Measurements from ENCODE around the gene MAB21L4.

MAB21L4 gene

GRCh38 chr2:240884745-240885144, 11.2 kb downstream of the MAB21L4 start:
- no peak for DNase-seq

- DNase-seq: no peak
Measured at GRCh38 chr2:240884221-240884620, 11.7 kb downstream of the MAB21L4 start.

GRCh38 chr2:240881913-240882312, 14.0 kb downstream of the MAB21L4 start:
- DNase-seq: no peak

GRCh38 chr2:240879105-240879504, 16.9 kb downstream of the MAB21L4 start:
- DNase-seq: no peak

- DNase-seq: no peak
Measured at GRCh38 chr2:240878341-240878936, 17.5 kb downstream of the MAB21L4 start.

GRCh38 chr2:240877460-240878340, 18.3 kb downstream of the MAB21L4 start:
- DNase-seq: no peak

- no peak for DNase-seq
Measured at GRCh38 chr2:240876475-240877251, 19.3 kb downstream of the MAB21L4 start.

- no peak for DNase-seq
Measured at GRCh38 chr2:240876035-240876474, 19.9 kb downstream of the MAB21L4 start.

- no peak for DNase-seq
Measured at GRCh38 chr2:240875228-240876034, 20.5 kb downstream of the MAB21L4 start.

GRCh38 chr2:240874715-240875227, 21.2 kb downstream of the MAB21L4 start:
- DNase-seq: no peak

GRCh38 chr2:240873805-240874714, 21.9 kb downstream of the MAB21L4 start:
- no peak for DNase-seq

GRCh38 chr2:240873098-240873788, 22.7 kb downstream of the MAB21L4 start:
- DNase-seq: no peak

- DNase-seq: no peak
Measured at GRCh38 chr2:240872317-240873097, 23.4 kb downstream of the MAB21L4 start.

- no peak for DNase-seq
Measured at GRCh38 chr2:240871071-240871958, 24.6 kb downstream of the MAB21L4 start.

GRCh38 chr2:240869956-240870875, 25.7 kb downstream of the MAB21L4 start:
- no peak for DNase-seq

Measured in amygdala (tissue), 56 donors.